Measurements from ENCODE around the gene SELENOV.
A peak's percentile ranks its signal among the peaks of the same experiment; 100 is the strongest.

Gene SELENOV

GRCh38 chr19:39542206-39542605, 27.3 kb downstream of the SELENOV start:
- no peak overlapping the region for H3K4me3 ChIP-seq (replicated peaks; ENCODE audit: low read depth, low read length)
- no peak for TF ChIP-seq CTCF (IDR thresholded peaks at IDR 0.05; ENCODE audit: low read length, missing control alignments)
- peak; percentile 34 for DNase-seq (ENCODE audit: low read depth)

- no peak for DNase-seq (ENCODE audit: low read depth)
- no peak for TF ChIP-seq CTCF (IDR thresholded peaks at IDR 0.05; ENCODE audit: low read length, missing control alignments)
- no peak overlapping the region for H3K4me3 ChIP-seq (replicated peaks; ENCODE audit: low read depth, low read length)
Observed at GRCh38 chr19:39543477-39543857, 28.5 kb downstream of the SELENOV start.

- no peak for TF ChIP-seq CTCF (IDR thresholded peaks at IDR 0.05; ENCODE audit: low read length, missing control alignments)
- no peak overlapping the region for H3K4me3 ChIP-seq (replicated peaks; ENCODE audit: low read depth, low read length)
- peak; percentile 32 for DNase-seq (ENCODE audit: low read depth)
Observed at GRCh38 chr19:39544226-39544903, 29.4 kb downstream of the SELENOV start.

- DNase-seq (ENCODE audit: low read depth), result no peak
- H3K4me3 ChIP-seq (replicated peaks; ENCODE audit: low read depth, low read length), result no peak overlapping the region
- TF ChIP-seq CTCF (IDR thresholded peaks at IDR 0.05; ENCODE audit: low read length, missing control alignments), result no peak
Observed at GRCh38 chr19:39544911-39545310, 30.0 kb downstream of the SELENOV start.

GRCh38 chr19:39546599-39546998, 31.7 kb downstream of the SELENOV start:
- no peak for DNase-seq (ENCODE audit: low read depth)
- no peak for TF ChIP-seq CTCF (IDR thresholded peaks at IDR 0.05; ENCODE audit: low read length, missing control alignments)
- H3K4me3 ChIP-seq (replicated peaks; ENCODE audit: low read depth, low read length), result no peak overlapping the region

GRCh38 chr19:39550197-39550596, 35.3 kb downstream of the SELENOV start:
- no peak overlapping the region for H3K4me3 ChIP-seq (replicated peaks; ENCODE audit: low read depth, low read length)
- DNase-seq (ENCODE audit: low read depth), result no peak

More at GRCh38 chr19:39550197-39550596, 35.3 kb downstream of the SELENOV start:
- no peak for TF ChIP-seq CTCF (IDR thresholded peaks at IDR 0.05; ENCODE audit: low read length, missing control alignments)
